ENCODE data around the gene IYD.
A peak's percentile ranks its signal among the peaks of the same experiment; 100 is the strongest.

IYD gene

GRCh38 chr6:150343434-150343833 lies 25.4 kb upstream of the IYD start:
- no peaks in the 10 kb centered on the region for H3K4me1 Mint-ChIP-seq
- H3K9me3 Mint-ChIP-seq, result no peaks in the 10 kb centered on the region
- no peak overlapping the region for H3K27ac Mint-ChIP-seq
- no peak for TF ChIP-seq CTCF (IDR thresholded peaks at IDR 0.05; ENCODE audit: unreplicated experiment in 3 of 3)
- H3K4me3 Mint-ChIP-seq, result no peak overlapping the region
- peaks cover 11% of the 10 kb centered on the region for H3K27me3 Mint-ChIP-seq (ENCODE audit: low read depth)
- no peaks in the 10 kb centered on the region for H3K36me3 Mint-ChIP-seq (ENCODE audit: low read depth)

- no peak for TF ChIP-seq CTCF (IDR thresholded peaks at IDR 0.05; ENCODE audit: unreplicated experiment in 3 of 3)
- Mint-ChIP-seq H3K36me3 (ENCODE audit: low read depth) (no peaks in the 10 kb centered on the region), H3K27ac (no peak overlapping the region), H3K9me3 (no peaks in the 10 kb centered on the region), H3K4me3 (no peak overlapping the region), H3K4me1 (no peaks in the 10 kb centered on the region), H3K27me3 (ENCODE audit: low read depth) (peaks cover 9% of the 10 kb centered on the region)
Measured at GRCh38 chr6:150345781-150346180, 23.0 kb upstream of the IYD start.

GRCh38 chr6:150346346-150346745 lies 22.5 kb upstream of the IYD start:
- Mint-ChIP-seq H3K4me1 (no peaks in the 10 kb centered on the region), H3K9me3 (no peaks in the 10 kb centered on the region), H3K4me3 (no peak overlapping the region), H3K36me3 (ENCODE audit: low read depth) (no peaks in the 10 kb centered on the region), H3K27ac (no peak overlapping the region), H3K27me3 (ENCODE audit: low read depth) (peaks cover 9% of the 10 kb centered on the region)
- no peak for TF ChIP-seq CTCF (IDR thresholded peaks at IDR 0.05; ENCODE audit: unreplicated experiment in 3 of 3)

GRCh38 chr6:150347845-150348244 lies 21.0 kb upstream of the IYD start:
- H3K27me3 Mint-ChIP-seq (ENCODE audit: low read depth), result peaks cover 9% of the 10 kb centered on the region
- H3K9me3 Mint-ChIP-seq, result no peaks in the 10 kb centered on the region
- H3K36me3 Mint-ChIP-seq (ENCODE audit: low read depth), result no peaks in the 10 kb centered on the region
- H3K4me1 Mint-ChIP-seq, result peaks cover 6% of the 10 kb centered on the region
- no peak overlapping the region for H3K27ac Mint-ChIP-seq
- no peak for TF ChIP-seq CTCF (IDR thresholded peaks at IDR 0.05; ENCODE audit: unreplicated experiment in 3 of 3)
- H3K4me3 Mint-ChIP-seq, result no peak overlapping the region

- TF ChIP-seq CTCF (IDR thresholded peaks at IDR 0.05; ENCODE audit: unreplicated experiment in 3 of 3), result no peak
- Mint-ChIP-seq H3K27me3 (ENCODE audit: low read depth) (peaks cover 4% of the 10 kb centered on the region), H3K4me3 (no peak overlapping the region), H3K36me3 (ENCODE audit: low read depth) (no peaks in the 10 kb centered on the region), H3K9me3 (no peaks in the 10 kb centered on the region), H3K27ac (peak overlapping the region in 1 of 3 experiments; percentile 44), H3K4me1 (peaks cover 9% of the 10 kb centered on the region)
Measured at GRCh38 chr6:150349546-150349945, 19.3 kb upstream of the IYD start.
